Epithelial cell of proximal tubule (primary cell): ENCODE results near the gene TSTD1. TPM values are rescaled to one million over a fixed set of nuclear protein-coding genes. Genes with fewer than 3 reads are reported as not detected.

Source experiments
- DNase-seq: peaks from one replicate; pipeline ENCODE4 v3.0.0-alpha.2; 2011; ENCODE audit warnings: low read depth
- H3K4me3 ChIP-seq: 2 replicates; pipeline ENCODE4 v1.5.1; 2011; ENCODE audit warnings: low read depth, mild to moderate bottlenecking, low read length
- CTCF ChIP-seq: conservative IDR thresholded peaks from 2 replicates; pipeline ENCODE4 v1.5.1; 2012; ENCODE audit warnings: low read depth, mild to moderate bottlenecking, low read length
- total RNA-seq: library from RNA; depleted of rRNA; stranded (reverse); fragments of >200 nt; gene quantifications from 2 replicates; pipeline ENCODE4 v1.2.3, GENCODE V29; 2015

Gene TSTD1
- total RNA-seq, 1 donor from 2014 or later, result 148 TPM

GRCh38 chr1:161013488-161014230 is 25.1 kb downstream of the TSTD1 start:
- DNase-seq, result peak; percentile 82
- TF ChIP-seq CTCF, result no peak
- H3K4me3 ChIP-seq, result peak overlapping the region; percentile 40

- no peak for DNase-seq
- peak overlapping the region; percentile 40 for H3K4me3 ChIP-seq
- no peak for TF ChIP-seq CTCF
These were observed 25.7 kb downstream of the TSTD1 start for GRCh38 chr1:161013131-161013487.

GRCh38 chr1:161012420-161012819 is 26.3 kb downstream of the TSTD1 start:
- no peak for TF ChIP-seq CTCF
- H3K4me3 ChIP-seq, result no peak overlapping the region
- no peak for DNase-seq

GRCh38 chr1:161009602-161010211 is 29.1 kb downstream of the TSTD1 start:
- no peak overlapping the region for H3K4me3 ChIP-seq
- TF ChIP-seq CTCF, result no peak
- DNase-seq, result no peak

GRCh38 chr1:161008869-161009510 is 29.8 kb downstream of the TSTD1 start:
- H3K4me3 ChIP-seq, result no peak overlapping the region
- no peak for DNase-seq
- TF ChIP-seq CTCF, result no peak

GRCh38 chr1:161007369-161007768 is 31.4 kb downstream of the TSTD1 start:
- no peak for TF ChIP-seq CTCF
- DNase-seq, result no peak
- no peak overlapping the region for H3K4me3 ChIP-seq
